HepG2 (cell line): ENCODE data around the gene PSMA7. TPM values are rescaled to one million over a fixed set of nuclear protein-coding genes. Genes with fewer than 3 reads are reported as not detected.

Experiments used
- AKAP8 ChIP-seq: sonication (generic); formaldehyde crosslinking; IDR thresholded peaks from 2 replicates; pipeline ENCODE4 v1.5.1; 2020; ENCODE audit warnings: mild to moderate bottlenecking, missing genetic modification reagents
- DR1 ChIP-seq: sonication (generic); formaldehyde crosslinking; IDR thresholded peaks from 2 replicates; pipeline ENCODE4 v1.8.0; 2021; ENCODE audit warnings: mild to moderate bottlenecking, missing genetic modification reagents, inconsistent platforms
- EP300 ChIP-seq, 3 experiments: sonication (generic) in 1 of 3; formaldehyde crosslinking in 1 of 3; IDR thresholded peaks; 2 replicates each; pipeline versions ENCODE4 v1.5.1 to v1.6.1; 2011 to 2020; ENCODE audit warnings: low read depth in 2 of 3, low read length in 2 of 3, borderline replicate concordance in 1 of 3, improper control_type of control experiment in 1 of 3, mild to moderate bottlenecking in 1 of 3, missing genetic modification reagents in 1 of 3, moderate library complexity in 1 of 3
- MYNN ChIP-seq: sonication (generic); formaldehyde crosslinking; IDR thresholded peaks from 2 replicates; pipeline ENCODE4 v1.4.0; 2020; ENCODE audit warnings: mild to moderate bottlenecking, low read depth, missing genetic modification reagents
- TBL1XR1 ChIP-seq: fragments of 150-350 bp; IDR thresholded peaks from 2 replicates; pipeline ENCODE4 v1.6.1; 2014; ENCODE audit warnings: borderline replicate concordance, low read length; ENCODE audit not compliant: partially characterized antibody
- ZBTB1 ChIP-seq: sonication (generic); formaldehyde crosslinking; IDR thresholded peaks from 2 replicates; pipeline ENCODE4 v1.4.0; 2020; ENCODE audit warnings: missing genetic modification reagents, borderline replicate concordance
- ZBTB26 ChIP-seq: IDR thresholded peaks from 2 replicates; pipeline ENCODE4 v1.6.1; 2016; ENCODE audit warnings: missing compliant biosample characterization, missing genetic modification reagents, borderline replicate concordance
- ZMAT3 ChIP-seq: sonication (generic); formaldehyde crosslinking; conservative IDR thresholded peaks from 2 replicates; pipeline ENCODE4 v1.7.0; 2021; ENCODE audit warnings: missing genetic modification reagents
- ZNF101 ChIP-seq: sonication (generic); formaldehyde crosslinking; IDR thresholded peaks from 2 replicates; pipeline ENCODE4 v1.4.0; 2020; ENCODE audit warnings: mild to moderate bottlenecking, low read depth, missing genetic modification reagents, borderline replicate concordance
- ZNF691 ChIP-seq: sonication (generic); formaldehyde crosslinking; IDR thresholded peaks from 2 replicates; pipeline ENCODE4 v1.4.0; 2020; ENCODE audit warnings: missing genetic modification reagents, low read depth, mild to moderate bottlenecking, borderline replicate concordance
- ZNF749 ChIP-seq: sonication (generic); formaldehyde crosslinking; IDR thresholded peaks from 2 replicates; pipeline ENCODE4 v1.8.0; 2022; ENCODE audit warnings: mild to moderate bottlenecking, missing genetic modification reagents, moderate library complexity, borderline replicate concordance
- ZSCAN31 ChIP-seq: sonication (generic); formaldehyde crosslinking; IDR thresholded peaks from 2 replicates; pipeline ENCODE4 v1.5.0; 2020; ENCODE audit warnings: low read depth, mild to moderate bottlenecking, missing genetic modification reagents
- polyA plus RNA-seq, 8 experiments: library from polyadenylated mRNA; depleted of rRNA in 3 of 8; stranded (reverse) in 7 of 8; unstranded in 1 of 8; fragments of >200 nt; fragmentation: Illumina TruSeq in 4 of 8; extraction: Trizol in 4 of 8; gene quantifications; 2 replicates each; pipeline versions ENCODE4 v1.2.1 to v1.2.3, GENCODE V29; 2011 to 2016; ENCODE audit warnings: low read depth in 4 of 8, missing spikeins in 1 of 8, mixed read lengths in 1 of 8; ENCODE audit not compliant: insufficient read depth in 1 of 8
- total RNA-seq, 5 experiments: library from RNA; depleted of rRNA; stranded (reverse); fragments of >200 nt; fragmentation: Illumina TruSeq; extraction: Trizol; gene quantifications; 2 replicates each; pipeline ENCODE4 v1.2.3, GENCODE V29; 2016; ENCODE audit warnings: low read depth in 1 of 5
- TF ChIP-seq, protein P1 (sequence below), 2 experiments: sonication (generic) in 1 of 2; formaldehyde crosslinking in 1 of 2; IDR thresholded peaks; 2 replicates each; pipeline versions ENCODE4 v1.4.0 to v1.6.1; 2016 to 2020; ENCODE audit warnings: borderline replicate concordance in 1 of 2, low read depth in 1 of 2, mild to moderate bottlenecking in 1 of 2, missing genetic modification reagents in 1 of 2
- TF ChIP-seq, protein P2 (sequence below): sonication (generic); formaldehyde crosslinking; IDR thresholded peaks from 2 replicates; pipeline ENCODE4 v1.4.0; 2020; ENCODE audit warnings: missing genetic modification reagents
- TF ChIP-seq, protein P3 (sequence below): IDR thresholded peaks from 2 replicates; pipeline ENCODE4 v1.6.1; 2016; ENCODE audit warnings: low read depth, control low read depth

Gene PSMA7
- total and polyA plus RNA-seq, 2 of the 13 experiments (the other 11 are each of a cell fraction or from before 2014, with no cell fraction given): 531 to 631 TPM

- TF ChIP-seq ZNF101 (no peak), ZBTB1 (CRISPR knock-in tag) (no peak), MYNN (CRISPR knock-in tag) (0 out of 2 replicates have a peak, but pooled peaks have one; percentile 76), TBL1XR1 (no peak), ZNF691 (CRISPR knock-in tag) (peak; percentile 85), ZSCAN31 (CRISPR knock-in tag) (peak; percentile 99), ZNF749 (CRISPR knock-in tag) (peak; percentile 94), DR1 (CRISPR knock-in tag) (peak; percentile 53; the same call in 1 of the 2 replicates), ZMAT3 (0 out of 2 replicates have a peak, but pooled peaks have one; percentile 21), AKAP8 (CRISPR knock-in tag) (no peak), EP300 (IDR thresholded peaks at IDR 0.05; ENCODE audit: low read depth in 2 of 2, low read length in 2 of 2) (no peak), EP300 (CRISPR knock-in tag; IDR thresholded peaks at IDR 0.05; ENCODE audit: borderline replicate concordance) (0 out of 2 replicates have a peak, but pooled peaks have one; percentile 15), ZBTB26 (peak; percentile 83; the same call in 1 of the 2 replicates)
- TF ChIP-seq, protein P1, sequence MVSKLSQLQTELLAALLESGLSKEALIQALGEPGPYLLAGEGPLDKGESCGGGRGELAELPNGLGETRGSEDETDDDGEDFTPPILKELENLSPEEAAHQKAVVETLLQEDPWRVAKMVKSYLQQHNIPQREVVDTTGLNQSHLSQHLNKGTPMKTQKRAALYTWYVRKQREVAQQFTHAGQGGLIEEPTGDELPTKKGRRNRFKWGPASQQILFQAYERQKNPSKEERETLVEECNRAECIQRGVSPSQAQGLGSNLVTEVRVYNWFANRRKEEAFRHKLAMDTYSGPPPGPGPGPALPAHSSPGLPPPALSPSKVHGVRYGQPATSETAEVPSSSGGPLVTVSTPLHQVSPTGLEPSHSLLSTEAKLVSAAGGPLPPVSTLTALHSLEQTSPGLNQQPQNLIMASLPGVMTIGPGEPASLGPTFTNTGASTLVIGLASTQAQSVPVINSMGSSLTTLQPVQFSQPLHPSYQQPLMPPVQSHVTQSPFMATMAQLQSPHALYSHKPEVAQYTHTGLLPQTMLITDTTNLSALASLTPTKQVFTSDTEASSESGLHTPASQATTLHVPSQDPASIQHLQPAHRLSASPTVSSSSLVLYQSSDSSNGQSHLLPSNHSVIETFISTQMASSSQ (IDR thresholded peaks at IDR 0.05; ENCODE audit: low read depth): no peak; the same call in 1 of the 2 replicates
- TF ChIP-seq, protein P1 (CRISPR knock-in tag; IDR thresholded peaks at IDR 0.05; ENCODE audit: borderline replicate concordance): peak; percentile 70
- TF ChIP-seq, protein P2, sequence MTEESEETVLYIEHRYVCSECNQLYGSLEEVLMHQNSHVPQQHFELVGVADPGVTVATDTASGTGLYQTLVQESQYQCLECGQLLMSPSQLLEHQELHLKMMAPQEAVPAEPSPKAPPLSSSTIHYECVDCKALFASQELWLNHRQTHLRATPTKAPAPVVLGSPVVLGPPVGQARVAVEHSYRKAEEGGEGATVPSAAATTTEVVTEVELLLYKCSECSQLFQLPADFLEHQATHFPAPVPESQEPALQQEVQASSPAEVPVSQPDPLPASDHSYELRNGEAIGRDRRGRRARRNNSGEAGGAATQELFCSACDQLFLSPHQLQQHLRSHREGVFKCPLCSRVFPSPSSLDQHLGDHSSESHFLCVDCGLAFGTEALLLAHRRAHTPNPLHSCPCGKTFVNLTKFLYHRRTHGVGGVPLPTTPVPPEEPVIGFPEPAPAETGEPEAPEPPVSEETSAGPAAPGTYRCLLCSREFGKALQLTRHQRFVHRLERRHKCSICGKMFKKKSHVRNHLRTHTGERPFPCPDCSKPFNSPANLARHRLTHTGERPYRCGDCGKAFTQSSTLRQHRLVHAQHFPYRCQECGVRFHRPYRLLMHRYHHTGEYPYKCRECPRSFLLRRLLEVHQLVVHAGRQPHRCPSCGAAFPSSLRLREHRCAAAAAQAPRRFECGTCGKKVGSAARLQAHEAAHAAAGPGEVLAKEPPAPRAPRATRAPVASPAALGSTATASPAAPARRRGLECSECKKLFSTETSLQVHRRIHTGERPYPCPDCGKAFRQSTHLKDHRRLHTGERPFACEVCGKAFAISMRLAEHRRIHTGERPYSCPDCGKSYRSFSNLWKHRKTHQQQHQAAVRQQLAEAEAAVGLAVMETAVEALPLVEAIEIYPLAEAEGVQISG (CRISPR knock-in tag): peak; percentile 87
- TF ChIP-seq, protein P3, sequence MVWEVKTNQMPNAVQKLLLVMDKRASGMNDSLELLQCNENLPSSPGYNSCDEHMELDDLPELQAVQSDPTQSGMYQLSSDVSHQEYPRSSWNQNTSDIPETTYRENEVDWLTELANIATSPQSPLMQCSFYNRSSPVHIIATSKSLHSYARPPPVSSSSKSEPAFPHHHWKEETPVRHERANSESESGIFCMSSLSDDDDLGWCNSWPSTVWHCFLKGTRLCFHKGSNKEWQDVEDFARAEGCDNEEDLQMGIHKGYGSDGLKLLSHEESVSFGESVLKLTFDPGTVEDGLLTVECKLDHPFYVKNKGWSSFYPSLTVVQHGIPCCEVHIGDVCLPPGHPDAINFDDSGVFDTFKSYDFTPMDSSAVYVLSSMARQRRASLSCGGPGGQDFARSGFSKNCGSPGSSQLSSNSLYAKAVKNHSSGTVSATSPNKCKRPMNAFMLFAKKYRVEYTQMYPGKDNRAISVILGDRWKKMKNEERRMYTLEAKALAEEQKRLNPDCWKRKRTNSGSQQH (CRISPR knock-in tag): peak; percentile 62; the same call in 1 of the 2 replicates
Measured at GRCh38 chr20:62143081-62143956, at the start of gene PSMA7, which contains the start of gene SS18L1 (continued).
